ENCODE data around the gene MLLT6.

MLLT6 gene

DNA sequence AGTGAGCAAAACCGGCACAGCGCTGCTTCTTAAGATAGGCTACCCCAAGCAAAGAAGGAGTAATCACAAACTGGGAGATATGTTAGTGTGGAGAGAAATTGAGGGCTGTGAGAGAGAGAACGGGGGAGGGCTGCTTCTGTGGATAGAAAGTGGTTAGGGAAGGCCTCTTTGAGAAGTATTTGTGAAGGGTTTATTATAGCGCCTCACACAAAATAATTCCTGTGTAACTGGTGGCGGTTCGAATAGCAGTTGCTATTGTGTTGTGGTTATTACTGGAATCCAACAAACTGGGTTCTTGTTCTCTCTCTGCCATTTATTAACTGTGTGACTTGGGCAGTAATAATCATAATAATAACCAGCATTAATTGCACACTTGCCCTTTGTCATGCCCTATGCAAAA is 15.9 kb downstream of the MLLT6 start:
- no peak overlapping the region for H3K23ac ChIP-seq (ENCODE audit: low read length in 2 of 2)
- H2BK120ac ChIP-seq (ENCODE audit: low read depth, low read length), result no peak overlapping the region
- peaks cover 1% of the 10 kb centered on the region for H3K79me1 ChIP-seq (replicated peaks; ENCODE audit: low read length, poor library complexity, severe bottlenecking)
- no peak overlapping the region for H2AK5ac ChIP-seq (ENCODE audit: low read length, severe bottlenecking)
- H3K36me3 ChIP-seq (ENCODE audit: control insufficient read depth in 1 of 2, insufficient read depth in 2 of 2, low read depth in 1 of 2, low read length in 2 of 2), result peaks cover 68 to 76% of the 10 kb centered on the region in 2 experiments
- peaks cover 8% of the 10 kb centered on the region for H3K4me1 ChIP-seq (ENCODE audit: control insufficient read depth, insufficient read depth, low read depth, low read length)
- no peak overlapping the region for H3K14ac ChIP-seq (ENCODE audit: low read length in 2 of 2)
- no peak overlapping the region for H3K27ac ChIP-seq (ENCODE audit: low read length, poor library complexity, severe bottlenecking)
- H3K4me2 ChIP-seq (ENCODE audit: low read length, poor library complexity, severe bottlenecking), result no peak overlapping the region
- no peak overlapping the region for H3K4ac ChIP-seq (ENCODE audit: low read depth in 1 of 2, low read length in 2 of 2)
- DNase-seq, result no peak
- H4K91ac ChIP-seq (ENCODE audit: low read length), result no peak overlapping the region
- no peak overlapping the region for H2AFZ ChIP-seq (ENCODE audit: low read depth, low read length)
- no peak overlapping the region for H3K18ac ChIP-seq (ENCODE audit: low read depth in 1 of 2, low read length in 2 of 2)
- H2BK5ac ChIP-seq (ENCODE audit: low read depth, low read length, poor library complexity, severe bottlenecking), result no peak overlapping the region
- WGBS, result 99% methylated on average over 4 of the region's 6 CpGs
- no peak overlapping the region for H3K4me3 ChIP-seq (ENCODE audit: insufficient read depth in 1 of 2, low read depth in 1 of 2, low read length in 2 of 2)
- H2BK15ac ChIP-seq (ENCODE audit: low read depth, poor library complexity, severe bottlenecking), result no peak overlapping the region
- no peaks in the 10 kb centered on the region for H3K9me3 ChIP-seq (ENCODE audit: control insufficient read depth, low read length)
- no peak overlapping the region for H3K9ac ChIP-seq (ENCODE audit: low read length)
- no peak overlapping the region for H2BK12ac ChIP-seq (ENCODE audit: low read length in 2 of 2)
- H3K27me3 ChIP-seq (ENCODE audit: control insufficient read depth in 1 of 2, insufficient read depth in 1 of 2, low read length in 2 of 2), result no peaks in the 10 kb centered on the region
- no peak overlapping the region for H4K8ac ChIP-seq (ENCODE audit: low read length)

DNA sequence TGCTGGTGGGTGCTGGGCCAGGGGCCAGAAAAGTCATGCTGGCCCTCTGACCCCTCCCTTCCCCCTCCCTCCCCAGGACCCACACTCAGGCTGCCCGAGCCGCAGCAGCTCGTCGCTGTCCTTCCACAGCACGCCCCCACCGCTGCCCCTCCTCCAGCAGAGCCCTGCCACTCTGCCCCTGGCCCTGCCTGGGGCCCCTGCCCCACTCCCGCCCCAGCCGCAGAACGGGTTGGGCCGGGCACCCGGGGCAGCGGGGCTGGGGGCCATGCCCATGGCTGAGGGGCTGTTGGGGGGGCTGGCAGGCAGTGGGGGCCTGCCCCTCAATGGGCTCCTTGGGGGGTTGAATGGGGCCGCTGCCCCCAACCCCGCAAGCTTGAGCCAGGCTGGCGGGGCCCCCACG is 16.7 kb downstream of the MLLT6 start:
- Histone ChIP-seq H3K27me3 (ENCODE audit: control insufficient read depth in 1 of 2, insufficient read depth in 1 of 2, low read length in 2 of 2) (no peaks in the 10 kb centered on the region), H3K18ac (ENCODE audit: low read depth in 1 of 2, low read length in 2 of 2) (no peak overlapping the region), H3K9me3 (ENCODE audit: control insufficient read depth, low read length) (no peaks in the 10 kb centered on the region), H3K4me1 (ENCODE audit: control insufficient read depth, insufficient read depth, low read depth, low read length) (peaks cover 8% of the 10 kb centered on the region), H2AFZ (ENCODE audit: low read depth, low read length) (no peak overlapping the region), H3K4me2 (ENCODE audit: low read length, poor library complexity, severe bottlenecking) (no peak overlapping the region), H4K91ac (ENCODE audit: low read length) (no peak overlapping the region), H3K27ac (ENCODE audit: low read length, poor library complexity, severe bottlenecking) (no peak overlapping the region), H2BK120ac (ENCODE audit: low read depth, low read length) (no peak overlapping the region), H3K4me3 (ENCODE audit: insufficient read depth in 1 of 2, low read depth in 1 of 2, low read length in 2 of 2) (no peak overlapping the region), H2AK5ac (ENCODE audit: low read length, severe bottlenecking) (no peak overlapping the region), H2BK5ac (ENCODE audit: low read depth, low read length, poor library complexity, severe bottlenecking) (no peak overlapping the region), H3K14ac (ENCODE audit: low read length in 2 of 2) (no peak overlapping the region), H3K4ac (ENCODE audit: low read depth in 1 of 2, low read length in 2 of 2) (no peak overlapping the region), H3K9ac (ENCODE audit: low read length) (no peak overlapping the region), H3K23ac (ENCODE audit: low read length in 2 of 2) (no peak overlapping the region), H2BK15ac (ENCODE audit: low read depth, poor library complexity, severe bottlenecking) (no peak overlapping the region), H4K8ac (ENCODE audit: low read length) (no peak overlapping the region), H2BK12ac (ENCODE audit: low read length in 2 of 2) (no peak overlapping the region), H3K79me1 (replicated peaks; ENCODE audit: low read length, poor library complexity, severe bottlenecking) (peaks cover 1% of the 10 kb centered on the region), H3K36me3 (ENCODE audit: control insufficient read depth in 1 of 2, insufficient read depth in 2 of 2, low read depth in 1 of 2, low read length in 2 of 2) (peaks cover 60 to 68% of the 10 kb centered on the region in 2 experiments)
- DNase-seq, result no peak
- 95% methylated on average over 12 of the region's 16 CpGs for WGBS

DNA sequence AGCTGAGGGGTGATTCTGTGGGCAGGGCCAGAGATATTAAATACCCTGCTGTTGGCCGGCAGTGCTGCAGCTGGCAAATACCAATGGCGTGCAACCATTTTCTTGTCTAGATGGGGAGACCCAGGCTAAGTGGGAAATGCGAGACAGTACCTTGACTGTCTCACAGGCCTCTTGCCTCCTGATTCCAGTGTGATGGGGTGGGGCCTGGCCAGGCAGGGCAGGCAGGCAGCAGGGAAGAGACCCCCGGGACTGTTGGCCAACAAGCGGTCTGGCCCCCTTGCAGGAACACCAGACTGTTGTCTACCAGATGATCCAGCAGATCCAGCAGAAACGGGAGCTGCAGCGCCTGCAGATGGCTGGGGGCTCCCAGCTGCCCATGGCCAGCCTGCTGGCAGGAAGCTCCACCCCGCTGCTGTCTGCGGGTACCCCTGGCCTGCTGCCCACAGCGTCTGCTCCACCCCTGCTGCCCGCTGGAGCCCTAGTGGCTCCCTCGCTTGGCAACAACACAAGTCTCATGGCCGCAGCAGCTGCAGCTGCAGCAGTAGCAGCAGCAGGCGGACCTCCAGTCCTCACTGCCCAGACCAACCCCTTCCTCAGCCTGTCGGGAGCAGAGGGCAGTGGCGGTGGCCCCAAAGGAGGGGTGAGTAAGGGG is 19.4 kb downstream of the MLLT6 start:
- peaks cover 38 to 52% of the 10 kb centered on the region in 2 experiments for H3K36me3 ChIP-seq (ENCODE audit: control insufficient read depth in 1 of 2, insufficient read depth in 2 of 2, low read depth in 1 of 2, low read length in 2 of 2)
- H3K79me1 ChIP-seq (replicated peaks; ENCODE audit: low read length, poor library complexity, severe bottlenecking), result peaks cover 1% of the 10 kb centered on the region
- H3K4me2 ChIP-seq (ENCODE audit: low read length, poor library complexity, severe bottlenecking), result no peak overlapping the region
- H2BK120ac ChIP-seq (ENCODE audit: low read depth, low read length), result no peak overlapping the region
- peak overlapping the region in 1 of 2 experiments; percentile 67 for H3K23ac ChIP-seq (ENCODE audit: low read length in 2 of 2)
- no peak overlapping the region for H3K9ac ChIP-seq (ENCODE audit: low read length)
- H3K14ac ChIP-seq (ENCODE audit: low read length in 2 of 2), result no peak overlapping the region
- H3K27ac ChIP-seq (ENCODE audit: low read length, poor library complexity, severe bottlenecking), result no peak overlapping the region
- H2BK15ac ChIP-seq (ENCODE audit: low read depth, poor library complexity, severe bottlenecking), result no peak overlapping the region
- WGBS, result 95% methylated on average over 14 of the region's 16 CpGs
- H4K8ac ChIP-seq (ENCODE audit: low read length), result no peak overlapping the region
- H3K4ac ChIP-seq (ENCODE audit: low read depth in 1 of 2, low read length in 2 of 2), result no peak overlapping the region
- no peak overlapping the region for H2AK5ac ChIP-seq (ENCODE audit: low read length, severe bottlenecking)
- H3K18ac ChIP-seq (ENCODE audit: low read depth in 1 of 2, low read length in 2 of 2), result no peak overlapping the region
- H3K9me3 ChIP-seq (ENCODE audit: control insufficient read depth, low read length), result no peaks in the 10 kb centered on the region
- no peak overlapping the region for H4K91ac ChIP-seq (ENCODE audit: low read length)
- no peak overlapping the region for H2BK5ac ChIP-seq (ENCODE audit: low read depth, low read length, poor library complexity, severe bottlenecking)
- H3K4me3 ChIP-seq (ENCODE audit: insufficient read depth in 1 of 2, low read depth in 1 of 2, low read length in 2 of 2), result no peak overlapping the region
- no peak for DNase-seq
- H2AFZ ChIP-seq (ENCODE audit: low read depth, low read length), result no peak overlapping the region
- no peaks in the 10 kb centered on the region for H3K27me3 ChIP-seq (ENCODE audit: control insufficient read depth in 1 of 2, insufficient read depth in 1 of 2, low read length in 2 of 2)
- H2BK12ac ChIP-seq (ENCODE audit: low read length in 2 of 2), result no peak overlapping the region
- H3K4me1 ChIP-seq (ENCODE audit: control insufficient read depth, insufficient read depth, low read depth, low read length), result peaks cover 11% of the 10 kb centered on the region

DNA sequence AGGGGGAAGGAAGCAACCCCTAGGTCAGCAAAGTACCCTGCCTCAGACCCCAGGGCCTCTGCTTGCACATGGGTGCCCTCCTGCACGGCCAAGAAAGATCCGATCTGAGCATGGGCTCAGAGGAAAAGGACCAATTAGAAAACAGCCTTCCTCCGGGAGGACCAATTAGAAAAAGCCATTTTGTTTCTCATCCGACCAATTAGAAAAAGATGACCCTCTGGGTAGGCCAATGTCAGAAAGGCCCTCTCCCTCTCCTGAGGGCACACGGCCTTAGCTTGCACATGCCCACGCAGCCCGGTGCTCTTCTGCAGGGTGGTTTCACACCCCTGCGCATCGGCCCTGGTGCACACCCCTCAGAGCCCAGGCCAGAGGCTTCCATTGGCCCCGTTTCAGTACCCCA is 20.0 kb downstream of the MLLT6 start:
- H2AK5ac ChIP-seq (ENCODE audit: low read length, severe bottlenecking), result no peak overlapping the region
- H2BK15ac ChIP-seq (ENCODE audit: low read depth, poor library complexity, severe bottlenecking), result no peak overlapping the region
- no peak overlapping the region for H3K23ac ChIP-seq (ENCODE audit: low read length in 2 of 2)
- 88% methylated on average over 10 of the region's 10 CpGs for WGBS
- DNase-seq, result no peak
- H2BK120ac ChIP-seq (ENCODE audit: low read depth, low read length), result no peak overlapping the region
- no peak overlapping the region for H2BK5ac ChIP-seq (ENCODE audit: low read depth, low read length, poor library complexity, severe bottlenecking)
- no peak overlapping the region for H2AFZ ChIP-seq (ENCODE audit: low read depth, low read length)
- no peak overlapping the region for H3K4me2 ChIP-seq (ENCODE audit: low read length, poor library complexity, severe bottlenecking)
- no peak overlapping the region for H2BK12ac ChIP-seq (ENCODE audit: low read length in 2 of 2)
- H3K9me3 ChIP-seq (ENCODE audit: control insufficient read depth, low read length), result no peaks in the 10 kb centered on the region
- peaks cover 15% of the 10 kb centered on the region for H3K4me1 ChIP-seq (ENCODE audit: control insufficient read depth, insufficient read depth, low read depth, low read length)
- peaks cover 38 to 46% of the 10 kb centered on the region in 2 experiments for H3K36me3 ChIP-seq (ENCODE audit: control insufficient read depth in 1 of 2, insufficient read depth in 2 of 2, low read depth in 1 of 2, low read length in 2 of 2)
- no peak overlapping the region for H4K91ac ChIP-seq (ENCODE audit: low read length)
- H3K79me1 ChIP-seq (replicated peaks; ENCODE audit: low read length, poor library complexity, severe bottlenecking), result peaks cover 1% of the 10 kb centered on the region
- no peak overlapping the region for H3K18ac ChIP-seq (ENCODE audit: low read depth in 1 of 2, low read length in 2 of 2)
- no peak overlapping the region for H4K8ac ChIP-seq (ENCODE audit: low read length)
- H3K27ac ChIP-seq (ENCODE audit: low read length, poor library complexity, severe bottlenecking), result no peak overlapping the region
- no peak overlapping the region for H3K14ac ChIP-seq (ENCODE audit: low read length in 2 of 2)
- H3K9ac ChIP-seq (ENCODE audit: low read length), result no peak overlapping the region
- no peak overlapping the region for H3K4ac ChIP-seq (ENCODE audit: low read depth in 1 of 2, low read length in 2 of 2)
- H3K4me3 ChIP-seq (ENCODE audit: insufficient read depth in 1 of 2, low read depth in 1 of 2, low read length in 2 of 2), result no peak overlapping the region
- H3K27me3 ChIP-seq (ENCODE audit: control insufficient read depth in 1 of 2, insufficient read depth in 1 of 2, low read length in 2 of 2), result no peaks in the 10 kb centered on the region
